Right lobe of liver (tissue), 4 donors: ENCODE data around the gene VSNL1.

Experiments
- CTCF ChIP-seq, 4 donors: fragments of 200-600 bp in 3 of 4; fragments of 450-650 bp in 1 of 4; IDR thresholded peaks; one replicate each; pipeline versions ENCODE4 v1.5.1 to v1.8.0; 2016 to 2022; ENCODE audit warnings: antibody characterized with exemption in 4 of 4, mild to moderate bottlenecking in 2 of 4
- POLR2A ChIP-seq: fragments of 450-650 bp; IDR thresholded peaks from one replicate; pipeline ENCODE4 v1.6.1; 2017; ENCODE audit warnings: antibody characterized with exemption, mild to moderate bottlenecking
- donor health status: DM: no; HTN: no; CAD: no.
- donor health status: DM: no; HTN: no; CAD: no.
- donor health status: DM: no; HTN: yes; CAD: no.

- TF ChIP-seq CTCF (IDR thresholded peaks at IDR 0.05) (no peak), POLR2A (no peak)
Measured at GRCh38 chr2:17558053-17558452, 17.6 kb downstream of the VSNL1 start.
